ENCODE measurements around the gene BCO2. TPM values are rescaled to one million over a fixed set of nuclear protein-coding genes. Genes with fewer than 3 reads are reported as not detected.
A peak's percentile ranks its signal among the peaks of the same experiment; 100 is the strongest.

BCO2 gene
- total RNA-seq = under 1 TPM; 0.63 to 0.75 TPM

- no peak within 1 kb of the TSS for H3K27ac Mint-ChIP-seq
Observed at GRCh38 chr11:112174789-112175598, at the start of gene BCO2. TSS of gene BCO2 (plus strand) at chr11:112175512. CDS start at chr11:112175602, 90 bp downstream.

GRCh38 chr11:112127056-112127455 lies 48.3 kb upstream of the BCO2 start:
- intact Hi-C loops (cut with DNase I, micrococcal nuclease) = no loop called here
- Mint-ChIP-seq H3K4me3 (no peak overlapping the region), H3K4me1 (peaks cover 3% of the 10 kb centered on the region), H3K9me3 (ENCODE audit: low read depth) (no peaks in the 10 kb centered on the region), H3K27ac (no peak overlapping the region), H3K27me3 (no peaks in the 10 kb centered on the region), H3K36me3 (ENCODE audit: low read depth) (no peaks in the 10 kb centered on the region)
- ChIA-PET POLR2A (no interaction called here), CTCF (interaction anchor here (0.6 kb wide), 1 partner anchor 41 kb away, joined by 3 read pairs; no protein-coding TSS in a partner anchor)
- ATAC-seq (no peak), DNase-seq (no peak)

More at GRCh38 chr11:112174789-112175598, at the start of gene BCO2:
- H3K36me3 Mint-ChIP-seq (ENCODE audit: low read depth) = no peaks in the 10 kb centered on the region
- H3K9me3 Mint-ChIP-seq (ENCODE audit: low read depth) = no peaks in the 10 kb centered on the region
- POLR2A ChIA-PET = interaction anchor here (0.6 kb wide), 1 partner anchor 243 kb away, joined by 3 read pairs; no protein-coding TSS in a partner anchor
- ATAC-seq (peak; percentile 81), DNase-seq (peak; percentile 70)
- peaks cover 22% of the 10 kb centered on the region for H3K27me3 Mint-ChIP-seq
- intact Hi-C loops (cut with DNase I, micrococcal nuclease) = loop anchor here (1.0 to 10.0 kb wide), 5 partner anchors 62 to 573 kb away; partner anchors contain the start of genes CFAP68 (in 2 of the 2), FDXACB1 (in 2 of the 2), ALG9 (in 1 of the 2) and SIK2 (in 1 of the 2)
- peaks cover 11% of the 10 kb centered on the region for H3K4me1 Mint-ChIP-seq
- CTCF ChIA-PET = interaction anchor here (0.6 to 1.5 kb wide), 10 partner anchors 12 to 107 kb away, joined by 3 to 6 read pairs (median 4); partner anchors contain the start of gene IL18
- H3K4me3 Mint-ChIP-seq = peak within 1 kb of the TSS; percentile 54

GRCh38 chr11:112128483-112129121 lies 46.7 kb upstream of the BCO2 start:
- Mint-ChIP-seq H3K27ac (no peak overlapping the region), H3K27me3 (no peaks in the 10 kb centered on the region), H3K4me3 (no peak overlapping the region), H3K36me3 (ENCODE audit: low read depth) (no peaks in the 10 kb centered on the region), H3K9me3 (ENCODE audit: low read depth) (no peaks in the 10 kb centered on the region), H3K4me1 (peaks cover 3% of the 10 kb centered on the region)
- intact Hi-C loops (cut with DNase I, micrococcal nuclease) = no loop called here
- DNase-seq (no peak), ATAC-seq (no peak)
- ChIA-PET POLR2A (no interaction called here), CTCF (interaction anchor here (0.7 to 3.1 kb wide), 2 partner anchors 15 to 278 kb away, joined by 4 to 15 read pairs; no protein-coding TSS in a partner anchor)

GRCh38 chr11:112129656-112130055 lies 45.7 kb upstream of the BCO2 start:
- Mint-ChIP-seq H3K4me1 (peaks cover 3% of the 10 kb centered on the region), H3K9me3 (ENCODE audit: low read depth) (no peaks in the 10 kb centered on the region), H3K27me3 (no peaks in the 10 kb centered on the region), H3K27ac (no peak overlapping the region), H3K4me3 (no peak overlapping the region), H3K36me3 (ENCODE audit: low read depth) (no peaks in the 10 kb centered on the region)
- intact Hi-C loops (cut with DNase I, micrococcal nuclease) = no loop called here
- ChIA-PET POLR2A (no interaction called here), CTCF (interaction anchor here (3.1 kb wide), 1 partner anchor 16 kb away, joined by 15 read pairs; no protein-coding TSS in a partner anchor)
- ATAC-seq (no peak), DNase-seq (no peak)

- intact Hi-C loops (cut with DNase I, micrococcal nuclease) = no loop called here
- Mint-ChIP-seq H3K9me3 (ENCODE audit: low read depth) (no peaks in the 10 kb centered on the region), H3K4me1 (peaks cover 3% of the 10 kb centered on the region), H3K27me3 (no peaks in the 10 kb centered on the region), H3K27ac (no peak overlapping the region), H3K36me3 (ENCODE audit: low read depth) (no peaks in the 10 kb centered on the region), H3K4me3 (no peak overlapping the region)
- ChIA-PET POLR2A (no interaction called here), CTCF (interaction anchor here (0.7 kb wide), 1 partner anchor 18 kb away, joined by 3 read pairs; no protein-coding TSS in a partner anchor)
- DNase-seq (no peak), ATAC-seq (no peak)
Observed at GRCh38 chr11:112132737-112133136, 42.6 kb upstream of the BCO2 start.

- no peak for DNase-seq
- Mint-ChIP-seq H3K36me3 (ENCODE audit: low read depth) (no peaks in the 10 kb centered on the region), H3K4me3 (no peak overlapping the region), H3K9me3 (ENCODE audit: low read depth) (no peaks in the 10 kb centered on the region), H3K27me3 (no peaks in the 10 kb centered on the region), H3K27ac (no peak overlapping the region), H3K4me1 (peaks cover 3% of the 10 kb centered on the region)
- POLR2A ChIA-PET = interaction anchor here (0.7 kb wide), 1 partner anchor 608 kb away, joined by 4 read pairs; no protein-coding TSS in a partner anchor
- CTCF ChIA-PET = no interaction called here
- no peak for ATAC-seq
- intact Hi-C loops (cut with DNase I, micrococcal nuclease) = no loop called here
Observed at GRCh38 chr11:112134473-112134872, 40.8 kb upstream of the BCO2 start.

- POLR2A ChIA-PET = no interaction called here
- Mint-ChIP-seq H3K36me3 (ENCODE audit: low read depth) (peaks cover 3% of the 10 kb centered on the region), H3K9me3 (ENCODE audit: low read depth) (peaks cover 1% of the 10 kb centered on the region), H3K4me3 (no peak overlapping the region), H3K27me3 (no peaks in the 10 kb centered on the region), H3K27ac (no peak overlapping the region), H3K4me1 (no peaks in the 10 kb centered on the region)
- DNase-seq (no peak), ATAC-seq (no peak)
- CTCF ChIA-PET = interaction anchor here (1.3 kb wide), 1 partner anchor 28 kb away, joined by 3 read pairs; no protein-coding TSS in a partner anchor
- intact Hi-C loops (cut with DNase I, micrococcal nuclease) = no loop called here
Observed at GRCh38 chr11:112143597-112143996, 31.7 kb upstream of the BCO2 start.

GRCh38 chr11:112150517-112150916 lies 24.8 kb upstream of the BCO2 start:
- ATAC-seq = no peak
- Mint-ChIP-seq H3K4me3 (no peak overlapping the region), H3K36me3 (ENCODE audit: low read depth) (no peaks in the 10 kb centered on the region), H3K4me1 (no peaks in the 10 kb centered on the region), H3K27ac (no peak overlapping the region), H3K9me3 (ENCODE audit: low read depth) (no peaks in the 10 kb centered on the region), H3K27me3 (no peaks in the 10 kb centered on the region)
- ChIA-PET POLR2A (no interaction called here), CTCF (interaction anchor here (1.9 kb wide), 1 partner anchor 37 kb away, joined by 8 read pairs; no protein-coding TSS in a partner anchor)
- DNase-seq = no peak
- intact Hi-C loops (cut with DNase I, micrococcal nuclease) = no loop called here

GRCh38 chr11:112156153-112156955 lies 19.0 kb upstream of the BCO2 start:
- Mint-ChIP-seq H3K27me3 (peaks cover 3% of the 10 kb centered on the region), H3K9me3 (ENCODE audit: low read depth) (no peaks in the 10 kb centered on the region), H3K4me1 (peaks cover 4% of the 10 kb centered on the region), H3K27ac (no peak overlapping the region), H3K36me3 (ENCODE audit: low read depth) (no peaks in the 10 kb centered on the region), H3K4me3 (no peak overlapping the region)
- DNase-seq = no peak
- intact Hi-C loops (cut with DNase I, micrococcal nuclease) = no loop called here
- POLR2A ChIA-PET = interaction anchor here (0.6 kb wide), 1 partner anchor 38 kb away, joined by 5 read pairs; no protein-coding TSS in a partner anchor
- CTCF ChIA-PET = interaction anchor here (0.6 to 1.0 kb wide), 3 partner anchors 19 to 615 kb away, joined by 3 to 4 read pairs (median 3); partner anchors contain the start of gene BCO2
- ATAC-seq = no peak

GRCh38 chr11:112156956-112157766 lies 18.2 kb upstream of the BCO2 start:
- Mint-ChIP-seq H3K36me3 (ENCODE audit: low read depth) (no peaks in the 10 kb centered on the region), H3K9me3 (ENCODE audit: low read depth) (no peaks in the 10 kb centered on the region), H3K4me1 (peaks cover 4% of the 10 kb centered on the region), H3K27me3 (peaks cover 6% of the 10 kb centered on the region), H3K27ac (no peak overlapping the region), H3K4me3 (no peak overlapping the region)
- DNase-seq = no peak
- ATAC-seq = peak; percentile 78
- POLR2A ChIA-PET = no interaction called here
- CTCF ChIA-PET = interaction anchor here (1.0 kb wide), 1 partner anchor 18 kb away, joined by 4 read pairs; the partner anchor contains the start of gene BCO2
- intact Hi-C loops (cut with DNase I, micrococcal nuclease) = no loop called here
